Activated T-cell treated with anti-CD3 and anti-CD28 coated beads for 1 hour (primary cell): ENCODE results near the gene EDN2.

Experiments used
- DNase-seq: peaks from one replicate; pipeline ENCODE4 v3.0.0-alpha.2; 2020; ENCODE audit warnings: low read depth

The EDN2 gene

GRCh38 chr1:41484402-41485241 is at the start of gene EDN2:
EDN2 (minus strand) TSS chr1:41484683; CDS start chr1:41484601, 82 bp downstream.
- DNase-seq: no peak

GRCh38 chr1:41533731-41534080 is 49.2 kb upstream of the EDN2 start:
- no peak for DNase-seq

GRCh38 chr1:41533016-41533730 is 48.7 kb upstream of the EDN2 start:
- DNase-seq: no peak

- no peak for DNase-seq
These were observed 47.9 kb upstream of the EDN2 start for GRCh38 chr1:41532206-41532975.

- DNase-seq: no peak
These were observed 45.9 kb upstream of the EDN2 start for GRCh38 chr1:41530411-41530810.

GRCh38 chr1:41529621-41530395 is 45.3 kb upstream of the EDN2 start:
- DNase-seq: no peak

- no peak for DNase-seq
These were observed 44.5 kb upstream of the EDN2 start for GRCh38 chr1:41528726-41529605.

GRCh38 chr1:41528106-41528505 is 43.6 kb upstream of the EDN2 start:
- DNase-seq: no peak

- no peak for DNase-seq
These were observed 42.6 kb upstream of the EDN2 start for GRCh38 chr1:41526956-41527561.

GRCh38 chr1:41525891-41526587 is 41.6 kb upstream of the EDN2 start:
- no peak for DNase-seq

GRCh38 chr1:41524676-41525675 is 40.5 kb upstream of the EDN2 start:
- DNase-seq: no peak

- DNase-seq: no peak
These were observed 39.6 kb upstream of the EDN2 start for GRCh38 chr1:41523949-41524675.

GRCh38 chr1:41523071-41523470 is 38.6 kb upstream of the EDN2 start:
- no peak for DNase-seq

GRCh38 chr1:41521766-41522165 is 37.3 kb upstream of the EDN2 start:
- no peak for DNase-seq

GRCh38 chr1:41520951-41521752 is 36.7 kb upstream of the EDN2 start:
- no peak for DNase-seq

- no peak for DNase-seq
These were observed 35.2 kb upstream of the EDN2 start for GRCh38 chr1:41519667-41520066.

GRCh38 chr1:41518471-41518870 is 34.0 kb upstream of the EDN2 start:
- no peak for DNase-seq
